Testis (tissue), 3 donors: ENCODE measurements around the gene TSPAN11. TPM values are rescaled to one million over a fixed set of nuclear protein-coding genes. Genes with fewer than 3 reads are reported as not detected.

Experiments used
- DNase-seq: peaks from one replicate; pipeline ENCODE4 v3.0.0-alpha.2; 2019
- H3K27ac ChIP-seq, 2 donors: fragments of 200-600 bp; sonication (generic); one replicate each; pipeline ENCODE4 v1.5.1; 2019
- H3K27me3 ChIP-seq: fragments of 200-600 bp; sonication (generic); one replicate; pipeline ENCODE4 v1.5.1; 2019
- H3K36me3 ChIP-seq: fragments of 200-600 bp; sonication (generic); one replicate; pipeline ENCODE4 v1.5.1; 2017; ENCODE audit warnings: low read depth; ENCODE audit errors: missing control alignments
- H3K4me1 ChIP-seq: fragments of 200-600 bp; sonication (generic); one replicate; pipeline ENCODE4 v1.5.1; 2019
- H3K4me3 ChIP-seq, 2 donors: fragments of 200-600 bp; sonication (generic); one replicate each; pipeline ENCODE4 v1.5.1; 2017 to 2019
- H3K9me3 ChIP-seq: fragments of 200-600 bp; sonication (generic); one replicate; pipeline ENCODE4 v1.5.1; 2017
- POLR2A ChIP-seq: fragments of 450-650 bp; IDR thresholded peaks from one replicate; pipeline ENCODE4 v1.6.1; 2017; ENCODE audit warnings: antibody characterized with exemption, mild to moderate bottlenecking, moderate library complexity
- WGBS, 2 donors: methylation state at CpG; one replicate each; pipeline ENCODE4 v1.1.5; 2018; 5-methylcytosine and 5-hydroxymethylcytosine counted together
- intact Hi-C: fragments of 100-400 bp; cut with DNase I; formaldehyde crosslinking; loops from one replicate; pipeline ENCODE4 v1.15.1; 2023; ENCODE audit warnings: low total_unique reads
- polyA plus RNA-seq: library from polyadenylated mRNA; stranded (reverse); fragments of 350-450 nt; fragmentation: Illumina TruSeq; extraction: RNeasy Lipid Tissue Mini Kit (QIAGEN cat#74804); gene quantifications from one replicate; pipeline ENCODE4 v1.2.3, GENCODE V29; 2014; ENCODE audit warnings: low read depth, low replicate concordance; ENCODE audit not compliant: insufficient read depth
- total RNA-seq, 2 donors: library from RNA; depleted of rRNA; stranded (reverse); fragments of >200 nt; gene quantifications; one replicate each; pipeline ENCODE4 v1.2.3, GENCODE V29; 2016
- TF ChIP-seq, protein P1 (sequence below), 3 experiments: fragments of 450-650 bp in 2 of 3; fragments of 200-600 bp in 1 of 3; sonication (generic) in 1 of 3; IDR thresholded peaks; one replicate each; pipeline ENCODE4 v1.5.1; 2016 to 2019; ENCODE audit warnings: antibody characterized with exemption in 3 of 3, mild to moderate bottlenecking in 2 of 3, moderate library complexity in 1 of 3

Gene TSPAN11
- total and polyA plus RNA-seq, 3 donors from 2014 or later = 2.4 to 2.7 (median 2.7) TPM

DNA sequence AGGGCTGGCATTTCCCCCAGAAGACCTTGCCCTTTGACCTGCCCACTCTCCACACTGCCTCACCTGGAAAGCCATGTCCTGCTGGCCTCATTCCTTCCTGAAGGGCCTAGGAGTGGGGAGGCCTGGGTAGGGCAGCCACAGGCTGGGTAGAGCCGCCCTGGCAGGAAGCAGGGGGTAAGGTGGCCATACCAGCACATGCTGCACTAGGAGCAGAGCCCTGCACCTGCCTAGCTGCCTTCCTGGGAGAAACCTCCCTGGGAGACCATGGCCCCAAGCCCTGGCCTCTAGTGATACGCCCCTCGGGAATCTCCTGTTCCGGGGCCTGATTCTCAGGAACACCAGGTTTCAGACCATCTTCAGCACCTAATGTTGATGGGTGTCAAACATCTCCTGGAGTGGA lies 65.8 kb downstream of the TSPAN11 start:
- TF ChIP-seq, protein P1, sequence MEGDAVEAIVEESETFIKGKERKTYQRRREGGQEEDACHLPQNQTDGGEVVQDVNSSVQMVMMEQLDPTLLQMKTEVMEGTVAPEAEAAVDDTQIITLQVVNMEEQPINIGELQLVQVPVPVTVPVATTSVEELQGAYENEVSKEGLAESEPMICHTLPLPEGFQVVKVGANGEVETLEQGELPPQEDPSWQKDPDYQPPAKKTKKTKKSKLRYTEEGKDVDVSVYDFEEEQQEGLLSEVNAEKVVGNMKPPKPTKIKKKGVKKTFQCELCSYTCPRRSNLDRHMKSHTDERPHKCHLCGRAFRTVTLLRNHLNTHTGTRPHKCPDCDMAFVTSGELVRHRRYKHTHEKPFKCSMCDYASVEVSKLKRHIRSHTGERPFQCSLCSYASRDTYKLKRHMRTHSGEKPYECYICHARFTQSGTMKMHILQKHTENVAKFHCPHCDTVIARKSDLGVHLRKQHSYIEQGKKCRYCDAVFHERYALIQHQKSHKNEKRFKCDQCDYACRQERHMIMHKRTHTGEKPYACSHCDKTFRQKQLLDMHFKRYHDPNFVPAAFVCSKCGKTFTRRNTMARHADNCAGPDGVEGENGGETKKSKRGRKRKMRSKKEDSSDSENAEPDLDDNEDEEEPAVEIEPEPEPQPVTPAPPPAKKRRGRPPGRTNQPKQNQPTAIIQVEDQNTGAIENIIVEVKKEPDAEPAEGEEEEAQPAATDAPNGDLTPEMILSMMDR (IDR thresholded peaks at IDR 0.05) = no peak
- TF ChIP-seq POLR2A = no peak
- H3K27ac ChIP-seq = no peak overlapping the region
- H3K36me3 ChIP-seq = no peaks in the 10 kb centered on the region
- WGBS, 2 donors = 89% methylated on average over 4 of the region's 4 CpGs; no CpG with 5 or more reads in 1 of the 2 donors
- DNase-seq = no peak
- H3K4me1 ChIP-seq = no peaks in the 10 kb centered on the region
- H3K9me3 ChIP-seq = no peaks in the 10 kb centered on the region
- H3K4me3 ChIP-seq = no peak overlapping the region
- intact Hi-C loops = loop anchor here (10.0 kb wide), 1 partner anchor 148 kb away; no protein-coding TSS in a partner anchor
- no peaks in the 10 kb centered on the region for H3K27me3 ChIP-seq

DNA sequence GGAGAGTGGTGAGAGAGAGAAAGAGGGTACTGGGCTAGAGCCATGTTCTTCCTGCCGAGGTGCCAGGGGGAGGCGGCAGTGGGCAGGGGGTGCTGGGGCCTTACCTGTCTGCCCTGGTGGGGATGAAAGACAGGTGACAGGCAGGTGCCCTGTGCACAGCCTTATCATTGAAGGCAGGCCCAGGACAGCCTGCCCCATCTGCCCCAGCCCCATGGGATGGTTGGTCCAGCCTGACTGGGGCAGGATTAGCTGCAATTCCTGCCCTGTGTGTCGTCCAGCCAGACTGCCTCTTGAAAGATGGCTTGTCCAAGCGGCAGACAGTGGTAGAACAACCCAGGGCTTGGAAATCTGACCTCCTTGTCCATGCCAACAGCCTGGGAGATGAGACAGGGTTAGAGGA lies 67.2 kb downstream of the TSPAN11 start:
- intact Hi-C loops = loop anchor here (10.0 kb wide), 1 partner anchor 149 kb away; no protein-coding TSS in a partner anchor
- no peaks in the 10 kb centered on the region for H3K36me3 ChIP-seq
- no peak for DNase-seq
- no peak overlapping the region for H3K4me3 ChIP-seq
- no peak overlapping the region for H3K27ac ChIP-seq
- TF ChIP-seq, protein P1 (IDR thresholded peaks at IDR 0.05) = no peak
- no peak for TF ChIP-seq POLR2A
- H3K27me3 ChIP-seq = no peaks in the 10 kb centered on the region
- 92 to 95% methylated on average over 2 to 4 of the region's 4 CpGs for WGBS, 2 donors
- H3K4me1 ChIP-seq = no peaks in the 10 kb centered on the region
- no peaks in the 10 kb centered on the region for H3K9me3 ChIP-seq

DNA sequence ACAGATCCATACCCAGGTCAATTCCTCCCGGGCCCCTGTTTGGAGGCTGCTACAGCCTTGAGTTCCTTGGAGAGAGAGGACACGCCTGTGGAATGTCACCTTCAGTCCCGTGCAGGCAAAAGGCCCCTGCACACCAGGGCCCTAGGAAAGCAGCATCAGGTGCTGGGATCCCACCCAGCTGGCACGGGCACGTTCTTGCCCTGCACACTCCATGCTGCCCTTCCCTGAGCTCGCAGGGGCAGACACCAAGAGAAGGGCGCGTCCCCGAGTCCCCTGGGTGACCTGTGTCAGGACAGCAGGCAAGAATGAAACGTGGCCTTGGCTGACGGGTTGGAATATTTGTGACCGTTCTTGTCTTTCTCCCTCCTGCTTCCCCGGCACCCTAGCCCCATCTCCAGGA lies 67.7 kb downstream of the TSPAN11 start:
- Histone ChIP-seq H3K36me3 (no peaks in the 10 kb centered on the region), H3K27me3 (no peaks in the 10 kb centered on the region), H3K4me3 (no peak overlapping the region), H3K27ac (no peak overlapping the region), H3K9me3 (no peaks in the 10 kb centered on the region), H3K4me1 (no peaks in the 10 kb centered on the region)
- 77 to 87% methylated on average over 7 to 13 of the region's 13 CpGs for WGBS, 2 donors
- TF ChIP-seq, protein P1 (IDR thresholded peaks at IDR 0.05) = no peak
- TF ChIP-seq POLR2A = no peak
- DNase-seq = no peak
- intact Hi-C loops = loop anchor here (10.0 kb wide), 1 partner anchor 149 kb away; no protein-coding TSS in a partner anchor

DNA sequence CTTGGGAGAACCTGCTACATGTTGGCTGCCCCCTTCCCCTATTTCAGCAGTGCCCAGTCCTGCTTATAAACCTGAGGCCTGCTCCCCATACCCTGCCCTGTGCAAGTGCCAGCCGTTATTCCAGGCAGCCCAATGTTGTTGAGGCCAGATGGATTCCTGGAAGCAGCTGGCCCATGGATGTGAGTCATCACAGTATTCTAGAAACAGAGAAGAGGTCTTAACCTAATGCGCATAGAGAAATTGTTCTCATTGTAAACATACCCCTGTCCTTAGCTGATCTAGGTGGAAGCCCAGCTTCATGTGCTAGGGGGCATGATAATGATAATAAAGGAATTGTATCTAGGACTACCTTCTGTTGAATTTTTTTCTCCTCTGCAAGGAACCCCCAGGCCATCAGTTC lies 69.7 kb downstream of the TSPAN11 start:
- H3K4me3 ChIP-seq = no peak overlapping the region
- H3K27ac ChIP-seq = no peak overlapping the region
- H3K9me3 ChIP-seq = no peaks in the 10 kb centered on the region
- no peaks in the 10 kb centered on the region for H3K36me3 ChIP-seq
- WGBS, 2 donors = 93 to 94% methylated on average over 2 of the region's 2 CpGs
- no peaks in the 10 kb centered on the region for H3K4me1 ChIP-seq
- DNase-seq = no peak
- TF ChIP-seq, protein P1 (IDR thresholded peaks at IDR 0.05) = no peak
- TF ChIP-seq POLR2A = no peak
- intact Hi-C loops = loop anchor here (10.0 kb wide), 1 partner anchor 151 kb away; no protein-coding TSS in a partner anchor
- no peaks in the 10 kb centered on the region for H3K27me3 ChIP-seq

GRCh38 chr12:30996752-30997151 lies 70.2 kb downstream of the TSPAN11 start:
- TF ChIP-seq, protein P1 (IDR thresholded peaks at IDR 0.05) = no peak
- TF ChIP-seq POLR2A = no peak
- H3K4me1 ChIP-seq = no peaks in the 10 kb centered on the region
- intact Hi-C loops = loop anchor here (10.0 kb wide), 1 partner anchor 152 kb away; no protein-coding TSS in a partner anchor
- no peaks in the 10 kb centered on the region for H3K9me3 ChIP-seq
- 90 to 96% methylated on average over 3 of the region's 3 CpGs for WGBS, 2 donors
- H3K27ac ChIP-seq = no peak overlapping the region
- DNase-seq = no peak
- H3K36me3 ChIP-seq = no peaks in the 10 kb centered on the region
- H3K27me3 ChIP-seq = no peaks in the 10 kb centered on the region
- no peak overlapping the region for H3K4me3 ChIP-seq
